ENCODE data around the gene GPR146. TPM values are rescaled to one million over a fixed set of nuclear protein-coding genes. Genes with fewer than 3 reads are reported as not detected.

The GPR146 gene
- total and polyA plus RNA-seq, 10 donors, result 3.9 to 19.2 (median 10.1) TPM

- 74 to 81% (median 76%) methylated on average over 11 of the region's 11 CpGs for WGBS, 5 donors
- Histone ChIP-seq H3K36me3 (no peaks in the 10 kb centered on the region), H3K9me3 (no peaks in the 10 kb centered on the region), H3K27ac (peak overlapping the region in 4 of 8 donors; percentile 60 to 83 (median 74)), H3K4me1 (peaks cover 18 to 79% (median 58%) of the 10 kb centered on the region in 6 donors), H3K27me3 (replicated peaks in 1 of 7) (no peaks in the 10 kb centered on the region), H3K4me3 (no peak overlapping the region)
- TF ChIP-seq POLR2AphosphoS5 (IDR thresholded peaks at IDR 0.05), result peak in 1 of 3 donors; percentile 28
- TF ChIP-seq CTCF (IDR thresholded peaks at IDR 0.05 in 8 of 11, conservative IDR thresholded peaks at IDR 0.05 in 3 of 11), result no peak
- DNase-seq, result no peak
- intact Hi-C loops (cut with DNase I; ENCODE audit: low total_unique reads), result loop anchor here (10.0 kb wide), 1 partner anchor 89 kb away; no protein-coding TSS in a partner anchor
Measured at GRCh38 chr7:1085910-1086421, 41.6 kb downstream of the GPR146 start.

GRCh38 chr7:1086588-1087464 is 42.5 kb downstream of the GPR146 start:
- Histone ChIP-seq H3K27me3 (replicated peaks in 1 of 7) (no peaks in the 10 kb centered on the region), H3K9me3 (no peaks in the 10 kb centered on the region), H3K27ac (peak overlapping the region in 5 of 8 donors; percentile 60 to 83 (median 72)), H3K36me3 (peaks cover 0 to 7% (median 0%) of the 10 kb centered on the region in 6 donors), H3K4me3 (peak overlapping the region; percentile 1 to 66 (median 29)), H3K4me1 (peaks cover 18 to 88% (median 58%) of the 10 kb centered on the region in 6 donors)
- peak; percentile 53 to 78 (median 68) for TF ChIP-seq POLR2AphosphoS5 (IDR thresholded peaks at IDR 0.05)
- peak; percentile 58 to 96 (median 88) for TF ChIP-seq CTCF (IDR thresholded peaks at IDR 0.05 in 8 of 11, conservative IDR thresholded peaks at IDR 0.05 in 3 of 11)
- TF ChIP-seq POLR2A (IDR thresholded peaks at IDR 0.05), result no peak
- 11 to 18% (median 12%) methylated on average over 37 to 45 of the region's 45 CpGs for WGBS, 5 donors
- DNase-seq, result peak; percentile 91
- intact Hi-C loops (cut with DNase I; ENCODE audit: low total_unique reads), result loop anchor here (10.0 kb wide), 1 partner anchor 88 kb away; no protein-coding TSS in a partner anchor

- WGBS, 5 donors, result 52 to 72% (median 67%) methylated on average over 6 of the region's 6 CpGs
- intact Hi-C loops (cut with DNase I; ENCODE audit: low total_unique reads), result loop anchor here (10.0 kb wide), 1 partner anchor 87 kb away; no protein-coding TSS in a partner anchor
- TF ChIP-seq POLR2AphosphoS5 (IDR thresholded peaks at IDR 0.05) (no peak), POLR2A (IDR thresholded peaks at IDR 0.05) (no peak), CTCF (IDR thresholded peaks at IDR 0.05 in 8 of 11, conservative IDR thresholded peaks at IDR 0.05 in 3 of 11) (no peak)
- H3K4me3 ChIP-seq, result peak overlapping the region in 7 of 8 donors; percentile 1 to 66 (median 31)
- H3K27ac ChIP-seq, result peak overlapping the region in 3 of 8 donors; percentile 55 to 75 (median 72)
- peaks cover 0 to 13% (median 2%) of the 10 kb centered on the region in 6 donors for H3K36me3 ChIP-seq
- no peaks in the 10 kb centered on the region for H3K27me3 ChIP-seq (replicated peaks in 1 of 7)
- no peak for DNase-seq
- no peaks in the 10 kb centered on the region for H3K9me3 ChIP-seq
- peaks cover 18 to 88% (median 58%) of the 10 kb centered on the region in 6 donors for H3K4me1 ChIP-seq
Measured at GRCh38 chr7:1087465-1087814, 43.1 kb downstream of the GPR146 start.
